HG02840 (cell line): ENCODE results near the gene CEMIP2.
"Not testable (repeated sequence)": the region's sequence is repeated elsewhere in the genome, so short reads cannot be mapped to it uniquely, and the experiment has no call there.

Source experiments
- ATAC-seq: cut with Tn5 transposase; IDR thresholded peaks from one replicate; pipeline ENCODE4 v1.9.1; 2021; ENCODE audit warnings: mild to moderate bottlenecking, moderate library complexity, moderate number of reproducible peaks; ENCODE audit not compliant: unreplicated experiment, low FRiP score

The CEMIP2 gene

DNA sequence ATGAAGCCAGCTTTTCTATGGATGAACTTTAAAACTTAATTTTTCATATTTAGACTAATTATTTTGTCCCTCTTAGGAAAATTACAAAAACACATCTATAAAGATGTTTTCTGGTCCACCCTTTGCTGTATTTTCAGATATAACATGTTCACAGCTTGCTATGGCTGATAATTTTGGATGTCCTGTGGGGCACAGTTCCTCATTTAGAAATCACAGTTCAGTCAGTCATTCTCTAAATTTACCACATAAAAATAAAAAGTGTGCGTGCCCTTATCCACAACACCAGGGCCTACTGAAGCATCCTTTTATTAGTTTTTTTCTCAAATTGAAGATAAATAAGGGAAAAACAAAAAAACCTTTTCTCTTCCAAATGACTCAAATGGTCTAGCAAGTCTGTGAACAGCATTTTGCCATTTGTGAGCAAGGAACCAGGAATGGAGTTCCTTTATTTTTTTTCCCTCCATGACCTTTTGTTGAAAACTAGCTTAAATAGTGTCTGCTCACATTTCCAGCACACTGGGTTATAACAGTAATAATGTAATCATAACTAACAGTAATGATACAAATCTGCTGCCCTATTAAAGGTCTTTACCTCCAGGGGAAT lies 87.1 kb downstream of the CEMIP2 start:
- ATAC-seq: no peak

DNA sequence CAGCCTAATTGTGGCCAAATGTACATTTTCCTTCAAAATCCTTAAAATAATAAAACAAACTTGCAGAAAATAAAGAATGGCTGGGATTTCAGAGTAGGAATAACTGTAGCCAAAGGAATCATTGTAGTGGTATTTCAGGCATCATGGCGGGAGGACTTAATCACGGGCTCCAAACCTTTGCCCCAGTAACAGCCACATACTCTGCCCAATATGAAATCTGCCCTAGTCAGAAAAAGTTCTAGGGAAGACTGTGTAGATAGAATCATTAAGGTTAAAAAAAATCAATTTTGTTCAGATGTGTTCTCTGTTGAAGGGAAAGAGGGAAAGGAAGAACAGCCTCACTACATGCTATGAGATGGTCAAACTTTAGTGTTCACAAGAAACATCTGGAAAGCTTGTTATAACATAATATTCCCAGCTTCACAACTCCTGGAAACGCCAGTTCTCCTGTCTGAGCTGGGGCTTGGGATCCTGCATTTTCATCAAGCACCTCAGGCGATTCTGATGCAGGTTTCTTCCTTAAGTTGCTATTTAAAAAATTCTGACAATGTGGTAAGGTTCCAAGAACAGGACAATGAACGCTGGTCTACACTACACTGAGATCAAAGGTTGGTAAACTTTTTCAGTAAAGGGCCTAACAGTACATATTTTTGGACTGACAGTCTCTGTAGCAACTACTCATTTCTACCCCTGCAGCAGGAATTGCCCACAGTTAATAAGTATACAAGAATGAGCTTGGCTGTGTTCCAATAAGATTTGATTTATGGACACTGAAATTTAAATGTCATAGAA lies 87.9 kb downstream of the CEMIP2 start:
- ATAC-seq: no peak

DNA sequence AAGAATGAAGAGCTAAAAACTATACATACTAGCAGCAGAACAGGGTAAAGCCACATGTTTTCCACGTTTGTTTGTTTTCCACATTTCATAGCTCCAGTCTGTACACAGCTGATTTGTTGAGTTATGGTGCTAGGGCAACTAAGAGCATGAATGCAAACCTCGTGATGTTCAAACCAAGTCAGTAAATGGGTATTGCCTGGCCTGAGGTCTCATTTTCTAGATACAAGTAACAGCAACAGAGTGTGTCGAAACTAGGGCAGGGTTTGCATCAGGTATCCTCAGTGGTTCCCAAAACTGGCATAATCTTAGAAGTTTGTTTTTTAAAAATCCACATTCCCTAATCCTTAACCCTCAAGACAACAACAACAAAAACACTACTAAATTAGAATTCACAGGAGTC lies 89.3 kb downstream of the CEMIP2 start:
- ATAC-seq: no peak

- no peak for ATAC-seq
Measured at GRCh38 chr9:71677209-71677608, 91.1 kb downstream of the CEMIP2 start.

GRCh38 chr9:71676460-71676859 lies 91.9 kb downstream of the CEMIP2 start:
- no peak for ATAC-seq

DNA sequence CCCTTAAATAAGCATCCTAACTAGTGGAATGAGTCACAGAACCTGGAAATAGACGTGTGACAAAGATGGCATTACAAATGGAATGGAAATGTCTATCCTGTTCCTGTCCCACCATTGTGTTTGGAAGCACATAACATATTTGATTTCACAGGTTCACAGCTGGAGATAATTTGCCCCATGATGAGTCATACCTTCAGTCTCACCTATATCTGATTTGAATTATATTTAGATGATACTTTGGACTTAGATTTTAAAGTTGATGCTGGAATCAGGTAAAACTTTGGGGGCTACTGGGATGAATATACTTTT lies 92.5 kb downstream of the CEMIP2 start:
- ATAC-seq: no peak

DNA sequence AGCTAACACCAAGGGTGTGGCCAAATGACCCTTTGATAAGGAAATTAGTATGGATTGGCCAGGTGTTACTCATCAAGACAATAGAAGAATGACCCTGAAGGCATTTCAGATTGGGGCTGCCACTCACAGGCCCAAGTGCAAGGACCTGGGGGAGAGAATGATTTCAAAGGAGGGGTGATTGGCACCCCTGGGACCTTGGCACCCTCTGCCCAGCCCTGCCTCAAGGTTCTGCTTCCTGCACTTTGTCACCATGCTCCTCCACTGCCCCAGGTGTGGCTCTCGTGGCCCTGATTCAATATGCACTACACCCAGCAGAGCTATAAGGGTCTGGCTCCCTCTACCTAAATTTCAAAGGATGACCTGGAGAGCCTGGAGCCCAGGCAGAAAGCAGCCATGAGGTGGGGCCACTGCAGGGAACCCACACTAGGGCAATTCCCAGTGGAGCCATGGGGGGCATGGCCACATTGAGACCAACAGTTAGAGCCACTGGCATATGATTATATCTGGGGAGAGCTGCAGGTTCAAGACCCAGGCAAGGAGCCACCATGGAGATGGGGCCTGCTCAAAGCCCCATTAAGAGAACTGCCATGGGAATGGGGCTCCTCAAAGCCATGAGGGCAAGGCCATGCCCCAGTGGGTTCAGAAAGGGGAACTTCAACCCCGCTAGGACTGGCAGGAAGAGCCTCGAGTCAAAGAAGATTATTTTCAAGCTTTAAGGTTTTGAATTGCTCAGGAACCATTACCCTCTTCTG lies 93.0 kb downstream of the CEMIP2 start:
- ATAC-seq: no peak

DNA sequence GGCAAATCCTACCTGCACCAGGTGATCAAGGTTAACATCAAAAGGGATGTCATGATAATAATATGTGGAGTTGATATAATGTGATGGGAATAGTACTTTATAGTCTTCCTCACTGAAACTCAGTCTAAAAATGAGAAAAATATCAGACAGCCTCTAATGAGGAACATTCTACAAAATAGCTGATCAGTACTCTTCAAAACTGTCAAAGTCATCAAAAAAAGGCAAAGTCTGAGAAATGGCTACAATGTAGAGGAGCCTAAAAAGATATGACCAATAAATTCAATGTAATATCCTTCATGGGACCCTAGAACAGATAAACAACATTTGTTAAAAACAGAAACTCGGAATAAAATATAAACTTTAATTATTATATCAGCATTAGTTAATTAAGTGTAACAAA lies 95.7 kb downstream of the CEMIP2 start:
- no peak for ATAC-seq

DNA sequence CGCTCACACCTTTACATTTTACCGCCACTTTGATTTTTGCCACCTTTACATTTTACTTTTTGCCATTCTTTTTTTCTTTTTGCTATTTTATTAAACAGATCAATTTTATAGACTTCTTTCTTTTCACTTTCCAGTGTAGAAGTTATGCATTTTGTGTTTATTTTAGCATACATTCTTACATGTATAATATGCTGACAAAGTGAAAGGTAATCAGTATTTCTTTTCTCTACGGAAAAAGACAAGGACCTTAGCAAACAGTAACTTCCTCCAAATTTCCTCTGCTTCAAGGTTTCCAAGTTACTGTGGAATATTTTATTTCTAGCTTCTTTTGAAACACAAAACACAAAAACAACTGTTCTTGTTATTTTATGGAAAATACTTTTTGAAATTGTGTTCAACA lies 97.0 kb downstream of the CEMIP2 start:
- no peak for ATAC-seq

DNA sequence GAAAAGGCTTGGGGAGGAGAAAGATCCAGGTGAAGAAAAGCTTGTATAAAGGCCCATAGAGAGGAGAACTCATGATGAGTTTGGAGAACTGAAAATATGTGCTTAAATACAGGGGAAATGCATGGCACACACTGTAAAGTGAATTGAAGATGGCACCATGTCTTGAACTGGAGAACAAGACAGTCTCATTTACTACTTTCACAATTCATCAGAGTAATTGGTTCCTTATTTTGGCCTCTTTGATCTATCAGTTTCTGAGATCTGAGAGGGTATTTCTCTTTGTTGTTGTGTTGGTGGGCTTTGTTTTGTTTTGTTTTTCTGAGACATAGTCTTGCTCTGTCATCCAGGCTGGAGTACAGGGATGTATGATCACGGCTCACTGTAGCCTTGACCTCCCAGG lies 98.2 kb downstream of the CEMIP2 start:
- ATAC-seq: no peak

GRCh38 chr9:71669284-71669995 lies 98.9 kb downstream of the CEMIP2 start:
- no peak for ATAC-seq

- no peak for ATAC-seq
Measured at GRCh38 chr9:71668717-71669116, 99.6 kb downstream of the CEMIP2 start.

DNA sequence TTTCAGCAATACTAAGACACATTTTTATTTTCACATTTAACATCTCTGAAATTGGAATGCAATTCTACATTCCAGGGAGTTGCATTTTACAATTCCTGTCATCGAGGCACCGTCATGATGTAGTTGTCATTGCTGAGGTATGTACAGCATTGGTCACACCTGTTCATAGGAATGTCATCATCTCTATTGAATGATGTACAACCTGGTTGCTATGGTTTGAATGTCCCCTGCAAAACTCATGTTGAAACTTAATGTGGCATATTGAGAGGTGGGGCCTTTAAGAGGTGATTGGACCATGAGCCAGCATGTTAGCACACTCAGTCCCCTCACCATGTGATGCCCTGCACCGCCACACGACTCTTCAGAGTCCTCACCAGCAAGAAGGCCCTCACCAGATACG lies 103.1 kb downstream of the CEMIP2 start:
- no peak for ATAC-seq

- no peak for ATAC-seq
Measured at GRCh38 chr9:71664566-71664965, 103.7 kb downstream of the CEMIP2 start.

- no peak for ATAC-seq
Measured at GRCh38 chr9:71663931-71664459, 104.3 kb downstream of the CEMIP2 start.

- no peak for ATAC-seq
Measured at GRCh38 chr9:71663216-71663615, 105.1 kb downstream of the CEMIP2 start.

DNA sequence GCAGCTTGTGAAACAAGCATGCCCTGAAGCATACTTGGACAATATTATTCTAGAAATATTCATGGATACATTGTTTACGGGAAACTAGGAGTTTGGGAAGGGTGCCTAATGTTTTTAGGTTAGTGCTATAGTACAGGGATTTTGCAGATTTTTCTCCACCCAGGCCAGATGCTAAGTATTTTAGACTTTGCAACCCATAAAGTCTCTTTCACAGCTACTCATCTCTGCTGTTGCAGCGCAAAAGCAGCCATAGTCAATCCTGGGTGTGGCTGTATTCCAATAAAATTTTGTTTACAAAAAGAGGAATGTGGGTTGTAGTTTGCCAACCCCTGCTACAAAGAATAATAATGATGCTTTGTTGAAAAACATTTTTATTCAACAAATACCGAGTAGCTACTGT lies 106.2 kb downstream of the CEMIP2 start:
- no peak for ATAC-seq

DNA sequence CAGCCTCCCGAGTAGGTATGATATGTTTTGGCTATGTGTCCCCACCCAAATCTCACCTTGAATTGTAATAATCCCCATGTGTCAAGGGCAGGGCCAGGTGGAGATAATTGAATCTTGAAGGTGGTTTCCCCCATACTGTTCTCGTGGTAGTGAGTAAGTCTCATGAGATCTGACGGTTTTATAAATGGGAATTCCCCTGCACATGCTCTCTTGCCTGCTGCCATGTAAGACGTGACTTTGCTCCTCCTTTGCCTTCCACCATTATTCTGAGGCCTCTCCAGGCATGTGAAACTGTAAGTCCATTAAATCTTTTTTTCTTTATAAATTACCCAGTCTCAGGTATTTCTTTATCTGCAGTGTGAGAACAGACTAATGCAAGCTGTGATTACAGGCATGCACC lies 111.0 kb downstream of the CEMIP2 start:
- ATAC-seq: not testable (repeated sequence)

DNA sequence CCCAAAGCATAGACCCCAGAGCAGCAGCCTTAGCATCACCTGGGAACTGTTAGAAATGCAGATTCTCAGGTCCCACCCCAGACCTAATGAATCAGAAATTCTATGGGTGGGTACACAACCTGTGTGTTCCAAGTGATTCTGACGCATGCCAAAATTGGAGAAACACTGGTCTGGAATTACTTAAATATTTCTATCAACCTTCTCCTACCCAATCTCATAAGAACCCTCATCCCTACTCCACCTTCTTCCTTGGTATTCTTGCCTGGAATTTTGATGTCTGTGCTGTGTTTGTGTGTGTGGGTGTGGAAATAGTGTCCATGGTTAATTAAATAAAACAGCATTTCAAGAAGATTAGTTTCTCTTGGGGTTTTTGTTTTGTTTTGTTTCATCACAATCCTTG lies 111.8 kb downstream of the CEMIP2 start:
- no peak for ATAC-seq

DNA sequence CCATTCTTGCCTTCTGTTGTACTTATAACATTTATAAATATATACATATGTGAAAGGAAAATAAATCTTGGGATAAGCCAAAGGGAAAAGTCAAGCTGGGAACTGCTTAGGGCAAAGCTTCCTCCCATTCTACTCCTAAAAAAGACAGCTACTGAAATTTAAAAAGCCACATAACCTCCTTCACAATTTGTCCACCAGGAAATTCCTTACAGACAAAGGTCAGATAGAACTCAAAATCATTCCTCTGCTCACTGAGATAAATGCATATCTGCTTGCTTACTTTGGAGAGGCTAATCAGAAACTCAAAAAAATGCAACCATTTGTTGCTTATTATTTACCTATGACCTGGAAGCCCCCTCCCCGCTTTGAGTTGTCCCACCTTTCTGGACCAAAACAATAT lies 112.5 kb downstream of the CEMIP2 start:
- ATAC-seq: no peak

DNA sequence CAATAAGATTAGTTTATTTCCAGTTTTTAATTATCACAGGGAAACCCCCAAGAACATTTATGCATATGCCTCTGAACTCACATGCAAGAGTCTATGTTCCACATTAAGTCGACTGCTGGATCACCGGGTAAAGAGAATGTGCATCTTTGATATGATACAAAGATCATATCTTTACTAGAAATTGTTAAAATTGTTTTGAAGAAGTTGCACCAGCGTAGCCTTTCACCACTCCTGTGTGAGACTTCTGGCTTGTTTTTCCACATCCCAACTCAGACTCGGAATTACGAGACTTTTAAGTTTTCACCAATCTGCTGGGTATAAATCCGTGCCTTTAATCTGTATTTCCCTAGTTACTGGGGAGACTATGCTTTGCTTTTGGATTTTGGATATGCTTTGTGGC lies 113.2 kb downstream of the CEMIP2 start:
- ATAC-seq: no peak
